ENCODE results near the gene SOS2.
A peak's percentile ranks its signal among the peaks of the same experiment; 100 is the strongest.

Gene SOS2
- 51.8 to 57.4 reads per million in 2 donors for total RNA-seq

DNA sequence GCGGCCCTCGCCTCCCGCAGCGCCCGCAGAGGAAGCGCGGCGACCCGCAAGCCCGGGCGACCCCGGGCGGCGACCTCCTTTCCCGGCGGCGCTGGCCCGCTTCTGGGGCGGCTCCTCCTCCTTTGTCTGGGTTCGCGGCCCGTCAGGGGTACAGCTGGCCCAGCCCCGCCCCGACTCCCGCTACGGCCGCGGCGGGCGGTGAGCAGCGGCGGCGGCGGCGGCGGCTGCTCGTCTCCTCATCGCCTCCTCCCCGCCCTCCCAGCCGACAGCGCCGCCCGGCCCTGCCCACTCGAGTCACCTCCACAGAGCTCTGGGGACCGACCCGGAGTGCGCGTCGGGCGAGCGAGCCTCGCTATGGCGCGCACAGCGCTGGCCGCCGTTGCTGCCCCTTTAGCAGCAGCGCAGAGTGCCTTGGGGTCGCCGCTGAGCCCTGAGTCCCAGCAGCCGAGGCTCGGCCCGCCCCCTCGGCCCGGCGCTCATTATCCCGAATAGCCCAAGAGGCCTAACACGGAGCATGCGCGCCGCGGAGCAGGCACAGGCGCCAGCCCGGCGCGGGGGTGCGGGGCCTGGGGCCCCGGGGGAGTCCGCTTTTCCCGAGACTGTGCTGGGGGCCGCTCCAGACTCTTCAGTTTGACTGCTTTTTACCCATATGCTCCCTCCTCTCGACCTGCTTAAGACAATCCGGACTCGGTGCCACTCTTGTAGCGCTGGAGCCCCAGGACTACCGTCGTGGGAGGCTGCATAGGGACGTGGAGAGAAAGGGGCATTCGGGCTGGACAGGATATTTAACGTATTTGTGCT lies at the start of gene SOS2:
Gene SOS2, minus strand, starts transcription at position 104 of the 801 bp plus-strand sequence. CDS start 295 bp downstream, outside the sequence.
- peak; percentile 63 to 88 (median 75) for DNase-seq

DNA sequence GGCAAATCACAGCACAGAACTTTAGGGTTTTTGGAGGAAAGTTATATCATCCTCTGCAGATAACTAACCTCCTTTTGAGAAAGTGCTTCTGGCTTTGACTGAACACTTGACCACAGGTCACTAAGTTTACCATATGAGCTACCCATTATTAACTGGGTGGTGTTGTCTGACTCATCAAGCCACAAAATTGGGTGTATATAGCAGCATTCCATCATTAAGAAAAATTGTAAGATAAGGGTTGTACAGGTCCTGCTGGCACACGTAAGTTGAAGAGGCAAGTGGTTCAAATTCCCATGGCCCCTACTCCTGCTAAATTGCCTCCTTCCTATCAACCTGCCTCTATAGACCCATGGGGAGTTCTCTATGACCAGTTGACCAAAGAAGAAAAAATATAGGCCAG lies 41.1 kb upstream of the SOS2 start:
- DNase-seq = no peak

DNA sequence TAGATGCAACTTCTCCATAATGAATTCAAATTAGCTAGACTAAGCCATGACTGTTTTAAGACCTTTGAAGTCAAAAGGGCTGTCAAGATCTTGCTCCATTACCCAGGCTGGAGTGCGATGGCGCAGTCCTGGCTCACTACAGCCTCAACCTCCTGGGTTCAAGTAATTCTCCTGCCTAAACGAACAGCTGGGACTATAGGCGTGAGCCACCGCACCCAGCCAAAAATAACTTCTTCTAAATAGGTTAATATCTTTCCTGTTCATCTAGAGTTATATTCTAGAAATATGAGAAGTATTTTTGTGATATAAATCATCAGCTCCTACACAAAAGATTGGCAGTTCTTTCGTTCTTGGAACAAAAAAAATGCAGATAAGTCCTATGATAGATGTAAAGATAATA lies 39.6 kb upstream of the SOS2 start:
- DNase-seq = no peak

DNA sequence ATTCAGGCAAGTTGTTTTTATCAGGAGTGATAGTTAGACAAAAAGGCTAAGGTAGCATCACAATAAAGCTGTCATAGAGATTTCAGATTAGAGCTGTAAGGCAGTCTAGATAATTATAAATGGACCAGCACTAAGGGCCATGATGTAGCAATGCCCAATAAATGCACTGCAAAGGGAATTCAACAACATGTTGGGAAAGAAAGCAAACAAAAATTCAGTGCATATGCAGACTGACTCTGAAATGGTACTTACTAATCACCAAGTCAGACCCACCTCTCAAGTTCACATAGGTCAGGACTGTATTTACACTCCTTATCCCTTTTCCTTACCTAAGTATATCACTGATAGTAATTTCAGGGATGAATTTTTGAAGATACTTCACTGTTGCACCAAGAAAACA lies 33.7 kb upstream of the SOS2 start:
- DNase-seq = no peak

DNA sequence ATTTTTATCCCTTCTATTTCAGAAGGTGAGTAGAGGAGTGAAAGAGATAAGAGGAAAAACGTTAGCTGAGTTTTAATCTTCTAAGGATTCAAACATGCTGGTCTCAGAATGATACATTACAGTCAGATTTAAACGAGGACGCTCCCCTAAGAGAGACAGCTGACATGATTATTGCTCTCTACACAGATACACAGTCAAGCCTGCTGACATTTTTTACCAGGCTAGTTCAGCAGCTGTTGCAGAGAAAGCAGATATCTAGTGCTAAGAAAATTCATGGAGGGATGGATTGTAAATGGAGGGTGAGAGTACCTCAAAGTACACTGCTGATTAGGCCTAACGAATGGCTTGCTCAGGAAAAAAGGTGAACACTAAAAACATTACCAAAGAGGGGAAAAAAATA lies 31.9 kb upstream of the SOS2 start:
- DNase-seq = no peak

DNA sequence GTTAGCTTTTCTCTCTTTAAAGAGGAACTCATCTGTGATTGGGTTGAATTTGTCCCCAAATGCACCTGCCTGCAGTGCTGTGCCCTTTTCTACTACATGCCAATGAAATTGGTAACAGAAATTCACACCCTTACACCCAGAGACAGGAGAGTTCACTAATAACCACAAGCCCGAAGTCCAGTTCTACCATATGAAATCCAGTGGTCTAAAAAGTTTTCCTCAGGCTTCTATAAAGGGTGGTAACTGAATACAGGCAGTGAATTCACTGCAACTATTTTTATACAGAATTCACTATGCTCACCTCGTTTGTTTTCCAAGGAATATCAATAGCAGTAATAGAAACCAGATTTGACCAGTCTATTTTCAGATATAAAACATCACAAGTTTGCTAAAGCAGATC lies 31.5 kb upstream of the SOS2 start:
- DNase-seq = no peak

DNA sequence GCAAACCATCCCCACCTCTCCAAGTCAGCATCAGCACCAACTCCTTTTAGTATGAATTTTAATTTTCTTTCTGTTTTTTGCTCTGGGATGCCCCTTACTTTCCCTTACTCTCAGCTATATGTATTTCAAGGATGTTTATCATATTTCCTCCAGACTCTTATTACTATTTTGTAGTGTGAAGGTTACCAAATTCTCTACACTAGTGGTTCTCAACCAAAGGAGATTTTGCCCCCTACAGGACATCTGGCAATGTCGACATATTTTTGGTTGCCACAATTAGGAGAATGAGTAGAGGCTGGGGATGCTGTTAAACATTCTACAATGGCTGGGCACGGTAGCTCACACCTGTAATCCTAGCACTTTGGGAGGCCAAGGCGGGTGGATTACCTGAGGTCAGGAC lies 29.1 kb upstream of the SOS2 start:
- peak in 1 of 5 experiments; percentile 66 for DNase-seq

DNA sequence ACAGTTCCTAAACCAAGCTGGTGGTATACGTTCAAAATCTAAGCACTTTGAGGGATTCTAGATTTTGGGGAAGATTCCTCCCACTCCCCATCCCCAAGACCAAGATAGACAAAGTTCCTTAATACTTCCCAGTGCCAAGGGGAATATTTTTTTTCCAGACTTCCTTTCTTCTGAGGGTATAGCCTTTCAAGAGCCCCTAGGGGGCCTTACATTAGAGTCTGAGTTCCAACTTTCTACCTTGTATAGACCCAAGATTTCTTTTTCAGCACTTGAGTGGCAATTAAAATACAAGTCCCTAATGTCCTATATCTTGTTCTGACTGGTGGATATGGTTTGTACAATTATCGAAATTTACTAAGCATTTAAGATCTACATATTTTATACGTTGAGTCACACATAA lies 28.7 kb upstream of the SOS2 start:
- DNase-seq = no peak

DNA sequence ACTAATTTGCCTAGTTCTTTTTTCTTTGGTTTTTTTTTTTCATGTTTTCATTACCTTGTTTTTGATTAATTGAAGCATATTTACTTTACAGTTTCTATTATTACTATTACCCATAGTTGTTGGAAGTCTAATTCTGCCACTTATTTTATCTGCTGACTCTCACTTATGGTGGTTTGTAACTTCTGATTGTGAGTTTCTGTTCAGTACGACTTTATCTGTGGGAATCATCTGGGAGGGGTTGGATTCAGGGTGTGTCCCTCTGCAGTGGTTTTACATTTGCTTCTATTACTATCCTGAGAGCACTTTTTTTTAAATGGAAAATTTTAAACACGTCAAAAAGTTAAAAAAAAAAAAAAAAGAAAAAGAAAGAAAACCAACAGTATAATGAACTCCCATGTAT lies 26.4 kb upstream of the SOS2 start:
- DNase-seq = no peak

DNA sequence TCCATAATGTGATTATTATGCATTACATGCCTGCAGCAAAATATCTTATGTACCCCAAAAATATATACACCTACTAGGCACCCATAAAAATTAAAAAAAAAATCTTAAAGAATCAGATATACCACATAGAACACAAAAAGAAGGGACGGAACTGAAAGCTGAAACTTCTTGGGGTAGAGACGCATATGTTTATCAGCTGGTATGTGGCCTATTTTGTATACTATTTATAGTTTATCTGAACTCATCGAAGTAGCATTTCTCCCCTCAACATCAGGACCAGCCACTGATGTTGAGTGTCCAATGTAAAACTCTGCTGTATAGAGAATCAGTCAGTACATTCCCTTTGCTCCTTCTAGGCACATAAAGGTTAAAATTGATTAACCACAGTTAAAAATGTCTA lies 22.9 kb upstream of the SOS2 start:
- DNase-seq = no peak

DNA sequence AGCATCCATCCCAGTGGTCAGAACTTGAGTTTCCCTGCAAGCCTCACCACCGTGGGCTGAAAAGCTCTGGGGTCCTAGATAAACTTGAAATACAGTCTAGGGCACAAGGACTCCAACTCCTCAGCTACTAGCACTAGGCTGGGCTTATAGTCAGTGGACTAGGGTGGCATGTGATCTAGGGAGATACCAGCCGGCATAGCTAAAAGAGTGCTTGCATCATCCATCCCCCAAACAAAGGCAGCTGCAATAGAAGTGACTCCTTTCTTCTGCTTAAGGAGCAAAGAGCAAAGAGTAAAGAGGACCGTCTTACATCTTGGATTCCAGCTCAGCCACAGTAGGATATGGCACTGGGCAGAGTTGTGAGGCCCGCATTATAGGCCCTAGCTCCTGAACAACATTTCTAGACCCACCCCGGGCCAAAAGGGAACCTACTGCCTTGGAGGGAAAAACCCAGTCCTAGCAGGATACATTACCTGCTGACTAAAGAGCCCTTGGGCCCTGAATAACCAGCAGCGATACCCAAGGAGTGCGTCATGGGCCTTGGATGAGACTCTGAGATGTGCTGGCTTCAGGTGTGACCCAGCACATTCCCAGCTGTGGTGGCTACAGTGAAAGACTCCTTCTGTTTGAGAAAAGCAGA lies 17.9 kb upstream of the SOS2 start:
- no peak for DNase-seq

DNA sequence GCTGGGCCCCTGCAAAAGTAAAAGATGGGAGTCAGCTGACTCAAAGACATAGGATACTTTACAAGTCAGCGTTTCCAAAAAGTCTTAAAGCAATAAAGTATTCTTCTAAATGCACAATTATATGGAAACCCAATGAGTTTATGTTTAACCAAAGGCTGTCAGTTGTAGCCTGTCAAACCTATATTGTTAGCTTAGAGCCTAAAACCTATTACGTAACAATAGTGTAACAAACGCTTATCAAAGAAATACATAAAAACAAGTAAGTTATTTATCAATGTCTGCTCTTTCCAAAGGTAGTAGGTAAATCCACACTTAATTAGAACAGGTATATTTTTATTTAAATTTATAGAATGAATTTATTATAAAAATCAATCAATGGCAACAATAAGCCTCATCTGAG lies 15.9 kb upstream of the SOS2 start:
- no peak for DNase-seq

DNA sequence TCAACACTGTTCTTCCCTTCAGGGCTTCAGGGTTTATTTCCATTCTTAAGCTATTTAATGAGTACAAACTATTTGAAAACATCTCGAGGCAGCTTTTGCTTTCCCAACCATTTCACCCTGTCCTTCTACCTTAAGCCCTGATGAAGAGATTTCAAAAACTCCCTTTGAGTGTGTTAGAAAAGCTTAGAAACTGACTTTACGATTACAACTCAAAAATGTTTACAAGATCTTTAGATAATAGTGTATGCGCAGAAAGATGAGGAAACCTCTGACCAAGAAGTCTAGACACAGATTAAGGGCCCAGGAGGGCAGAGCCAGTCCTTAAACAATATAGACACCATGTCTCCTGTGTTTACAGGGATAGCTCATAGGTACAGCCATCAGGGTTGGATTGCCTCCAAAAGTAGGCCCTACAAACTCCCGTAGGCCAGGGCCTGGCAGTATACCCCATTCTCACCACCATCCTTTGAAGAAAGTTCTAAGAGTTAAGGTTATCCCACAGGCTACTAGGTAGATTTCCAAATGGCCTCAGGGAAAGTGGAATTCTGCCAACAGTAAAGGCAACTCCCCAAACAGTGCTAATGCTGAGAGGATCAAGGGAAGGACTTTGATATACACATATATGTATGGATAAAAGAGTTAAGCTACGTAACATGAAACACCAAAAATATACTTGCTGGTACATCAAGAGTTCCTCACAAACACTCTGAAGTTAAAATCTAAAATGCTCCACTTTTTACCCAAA lies 11.4 kb upstream of the SOS2 start:
- DNase-seq = no peak

DNA sequence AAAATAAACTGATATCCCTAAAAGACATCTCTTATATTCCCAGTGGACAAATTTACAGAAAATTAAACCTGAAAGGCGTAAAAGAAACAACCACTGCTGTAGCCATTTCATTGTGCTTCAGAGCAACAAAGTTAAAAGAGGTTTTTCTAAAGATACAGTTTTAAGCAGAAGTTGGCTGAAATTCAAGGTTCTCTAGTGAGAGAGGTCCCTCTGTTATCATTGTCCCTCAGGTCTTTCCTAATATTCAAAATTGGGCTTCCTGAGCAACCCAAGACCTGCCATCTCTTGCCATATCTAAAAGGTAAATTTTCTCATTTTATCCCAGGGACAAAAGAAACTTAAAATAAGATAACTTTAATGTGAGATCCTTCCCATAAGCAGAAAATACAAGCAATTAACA lies 10.7 kb upstream of the SOS2 start:
- DNase-seq = no peak

DNA sequence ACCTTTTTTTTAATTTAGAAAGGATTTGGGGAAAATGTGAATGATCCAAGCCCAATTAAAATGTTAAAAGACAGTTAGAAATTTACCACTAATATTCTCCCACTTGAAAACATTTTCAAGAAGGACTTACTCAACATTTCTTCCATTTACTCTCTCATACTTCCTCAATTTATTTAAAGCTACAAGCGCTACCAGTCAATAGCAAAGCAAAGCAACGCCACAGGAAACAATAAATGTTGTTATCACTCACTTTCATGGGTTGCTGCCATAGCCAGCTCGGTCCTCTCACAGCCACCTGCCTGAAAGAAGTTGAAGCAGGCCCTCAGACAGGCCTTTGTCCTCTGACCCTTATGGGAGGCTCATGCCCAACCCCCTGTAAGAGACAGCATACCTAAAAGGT lies 6.0 kb upstream of the SOS2 start:
- DNase-seq = no peak

DNA sequence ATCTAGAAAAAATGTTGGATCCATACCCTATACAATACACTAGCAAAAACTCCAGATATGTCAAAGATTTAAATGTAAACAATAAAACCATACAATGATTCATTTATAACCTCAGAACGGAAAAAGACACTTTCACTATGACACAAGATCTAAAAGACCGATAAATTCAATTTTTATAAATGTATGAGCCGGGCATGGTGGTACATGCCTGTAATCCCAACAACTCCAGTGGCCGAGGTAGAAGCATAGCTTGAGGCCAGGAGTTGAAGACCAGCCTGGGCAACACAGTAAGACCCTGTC lies 2.5 kb upstream of the SOS2 start:
- no peak for DNase-seq

DNA sequence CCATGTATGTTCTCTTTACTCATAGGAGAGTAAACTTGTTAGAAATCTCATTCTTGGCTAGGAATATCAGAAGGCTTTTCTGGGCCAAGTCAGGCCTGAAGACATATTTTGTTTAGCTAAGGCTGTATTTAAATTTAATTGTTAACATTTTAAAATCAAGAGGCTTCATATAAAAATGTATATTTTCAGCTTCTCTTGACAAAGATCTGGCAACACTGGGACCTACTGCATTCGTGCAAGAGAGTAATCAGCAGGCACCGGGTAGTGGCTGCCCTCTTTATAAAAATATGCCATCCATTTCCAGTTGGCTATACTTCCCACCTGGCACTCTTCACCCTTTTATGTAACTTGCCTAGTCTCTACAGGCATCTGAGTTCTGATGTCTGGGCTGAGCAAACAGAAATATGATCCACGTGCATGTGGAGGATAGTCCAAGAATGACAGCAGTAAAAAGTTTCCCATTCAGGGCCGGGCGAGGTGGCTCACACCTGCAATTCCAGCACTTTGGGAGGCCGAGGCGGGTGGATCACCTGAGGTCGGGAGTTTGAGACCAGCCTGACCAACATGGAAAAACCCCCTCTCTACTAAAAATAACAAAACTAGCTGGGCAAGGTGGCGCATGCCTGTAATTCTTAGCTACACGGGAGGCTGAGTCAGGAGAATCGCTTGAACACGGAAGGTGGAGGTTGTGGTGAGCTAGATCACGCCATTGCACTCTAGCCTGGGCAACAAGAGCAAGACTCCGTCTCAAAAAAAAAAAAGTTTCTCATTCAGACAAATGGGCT lies 2.0 kb upstream of the SOS2 start:
- DNase-seq = peak in 2 of 5 experiments; percentile 5 to 86

DNA sequence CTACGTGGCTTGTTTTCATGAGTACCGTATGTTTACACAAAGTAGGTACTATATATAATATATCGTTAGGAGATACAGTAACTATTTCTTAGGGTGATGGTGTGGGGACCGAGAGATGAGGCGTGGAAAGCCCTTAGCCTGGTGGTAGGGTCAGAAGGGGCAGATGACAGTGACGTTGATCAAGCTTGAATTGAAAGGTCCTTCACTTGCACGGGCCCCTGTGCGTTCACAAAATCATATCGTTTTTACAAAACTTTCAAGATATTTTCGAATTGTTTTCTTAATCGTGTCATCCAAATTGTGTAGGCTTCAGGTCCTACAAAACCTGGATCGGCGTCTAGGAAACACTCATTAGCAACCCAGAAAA lies 881 bp upstream of the SOS2 start:
- DNase-seq = no peak

DNA sequence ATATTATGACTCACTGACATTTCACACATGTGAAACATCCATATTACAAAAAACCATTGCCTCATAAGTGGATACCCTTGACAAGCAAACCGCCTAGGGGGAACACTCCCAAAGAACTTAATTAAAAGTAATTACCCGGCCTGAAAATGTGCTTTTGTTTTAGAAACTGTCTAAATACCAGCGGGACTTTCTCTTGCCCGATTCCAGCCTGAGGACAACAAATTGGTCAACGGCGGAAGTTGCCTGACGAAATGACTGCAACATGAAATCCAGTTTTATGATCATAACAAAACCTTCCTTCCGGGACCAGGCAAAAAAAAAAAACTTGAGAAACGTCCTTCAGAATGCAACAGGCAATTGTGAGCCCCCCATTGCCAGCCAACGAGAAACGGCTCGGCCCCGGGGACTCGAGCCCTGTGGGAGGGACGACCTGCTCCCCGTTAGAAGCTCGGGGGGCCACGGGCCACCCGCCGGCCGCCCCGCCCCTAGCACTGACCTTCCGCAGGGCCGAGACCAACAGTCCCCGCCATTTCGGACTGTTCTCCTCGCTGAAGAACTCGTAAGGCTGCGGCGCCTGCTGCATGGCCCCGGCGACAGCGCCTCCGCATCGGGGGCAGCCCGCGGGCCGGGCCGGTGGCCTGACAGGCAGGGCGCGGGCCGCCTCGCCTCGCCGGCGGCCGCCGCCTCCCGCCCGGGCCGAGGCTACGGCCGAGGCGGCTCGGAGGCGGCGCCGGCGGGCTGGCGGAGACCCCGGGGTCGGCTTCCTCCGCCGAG lies 490 bp downstream of the SOS2 start:
- DNase-seq = peak in 3 of 5 experiments; percentile 5 to 74 (median 60)

DNA sequence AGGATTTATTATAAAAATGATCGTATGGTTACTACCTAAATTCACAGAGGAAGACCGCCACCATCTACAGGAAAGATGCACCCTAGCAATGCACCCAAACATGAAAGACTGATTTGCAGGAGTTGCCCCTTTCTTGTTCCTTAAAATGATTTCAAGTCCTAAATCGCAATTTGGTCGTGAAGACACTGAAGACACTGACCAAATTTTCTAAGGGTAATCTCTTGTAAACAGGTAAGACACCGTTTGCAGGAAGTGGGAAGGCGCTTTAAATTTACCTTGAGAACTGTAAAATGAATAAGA lies 1.0 kb downstream of the SOS2 start:
- peak in 1 of 5 experiments; percentile 68 for DNase-seq

DNA sequence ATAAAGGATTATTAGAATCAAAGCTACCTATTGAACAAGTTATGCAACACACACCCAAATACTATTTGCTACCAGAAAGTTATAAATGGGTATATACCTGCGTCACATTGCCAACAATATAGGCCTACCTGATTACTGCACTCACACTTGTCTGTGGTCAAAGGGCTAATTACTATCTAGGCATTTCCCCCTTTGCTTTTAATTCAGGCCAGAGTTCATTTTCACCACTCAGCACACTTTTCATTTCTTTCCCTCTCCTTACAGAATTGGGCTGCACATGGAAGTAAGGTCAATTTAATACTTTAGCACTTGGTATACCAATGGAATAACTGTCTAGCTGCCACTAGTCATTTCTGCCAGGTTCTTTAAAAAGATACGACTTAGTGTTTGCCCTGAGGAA lies 1.7 kb downstream of the SOS2 start:
- no peak for DNase-seq

DNA sequence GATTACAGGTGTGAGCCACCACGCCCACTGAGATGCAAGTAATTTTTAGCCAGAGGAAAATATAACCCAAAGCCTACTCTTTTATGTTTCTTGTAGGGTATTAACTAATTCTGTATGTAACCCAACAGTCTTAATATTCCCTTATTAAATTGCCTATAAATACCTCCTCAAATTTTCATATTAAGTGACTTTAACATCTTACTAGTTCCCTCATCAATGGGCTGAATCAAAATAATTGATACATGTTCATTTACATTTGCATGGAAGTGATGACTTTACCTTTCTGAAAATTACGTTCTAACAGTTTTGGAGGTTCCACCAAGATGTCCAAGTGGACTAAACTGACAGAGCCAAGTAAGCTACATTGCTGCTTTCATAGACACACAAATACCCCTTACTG lies 3.1 kb downstream of the SOS2 start:
- no peak for DNase-seq

DNA sequence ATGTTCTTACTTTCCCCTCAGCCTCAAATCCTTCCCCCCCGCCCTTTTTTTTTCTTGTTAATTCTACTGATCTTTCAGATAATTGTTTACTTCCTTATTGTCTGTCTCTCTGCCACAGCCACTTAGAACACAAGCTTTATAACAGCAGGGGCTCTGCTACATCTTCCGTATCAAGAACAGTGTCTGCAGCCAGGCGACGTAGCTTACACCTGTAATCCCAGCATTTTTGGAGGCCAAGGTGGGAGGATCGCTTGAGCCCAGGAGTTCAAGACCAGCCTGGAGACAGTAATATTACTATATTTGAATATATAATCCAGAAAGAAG lies 5.4 kb downstream of the SOS2 start:
- peak in 1 of 5 experiments; percentile 35 for DNase-seq

All from T-helper 2 cell (primary cell).